Kidney (tissue), 14 donors: ENCODE data around the gene CYB561. TPM values are rescaled to one million over a fixed set of nuclear protein-coding genes. Genes with fewer than 3 reads are reported as not detected.
A peak's percentile ranks its signal among the peaks of the same experiment; 100 is the strongest.

Source experiments
- DNase-seq, 5 donors: peaks; one replicate each; pipeline ENCODE4 v3.0.0-alpha.2; 2013 to 2020
- FAIRE-seq: peaks from 2 replicates; lab custom pipeline; 2012; peaks lifted over from hg19 to GRCh38; lab: Jason Lieb, UNC
- H3K27ac ChIP-seq, 2 donors: one replicate each; pipeline ENCODE4 v1.7.0; 2013; ENCODE audit warnings: low read depth in 2 of 2, low read length in 2 of 2, inconsistent platforms in 1 of 2
- H3K27me3 ChIP-seq: one replicate; pipeline ENCODE4 v1.7.1; 2013; ENCODE audit warnings: low read length, inconsistent platforms; ENCODE audit not compliant: control insufficient read depth, insufficient read depth
- H3K36me3 ChIP-seq, 3 donors: one replicate each; pipeline versions ENCODE4 v1.7.0 to v1.7.1; 2013; ENCODE audit warnings: low read length in 3 of 3, control low read depth in 1 of 3, inconsistent platforms in 1 of 3; ENCODE audit not compliant: insufficient read depth in 3 of 3, control insufficient read depth in 2 of 3
- H3K4me1 ChIP-seq, 3 donors: one replicate each; pipeline versions ENCODE4 v1.7.0 to v1.7.1; 2013; ENCODE audit warnings: low read length in 3 of 3, inconsistent platforms in 1 of 3, low read depth in 1 of 3; ENCODE audit not compliant: control insufficient read depth in 2 of 3, insufficient read depth in 2 of 3
- H3K4me3 ChIP-seq, 3 donors: one replicate each; pipeline versions ENCODE4 v1.7.0 to v1.8.1; 2013; ENCODE audit warnings: low read length in 3 of 3, control low read depth in 1 of 3, inconsistent platforms in 1 of 3
- H3K9ac ChIP-seq, 3 donors: one replicate each; pipeline versions ENCODE4 v1.7.0 to v1.7.1; 2013; ENCODE audit warnings: low read length in 3 of 3, control low read depth in 1 of 3, inconsistent platforms in 1 of 3
- H3K9me3 ChIP-seq, 3 donors: one replicate each; pipeline versions ENCODE4 v1.7.0 to v1.7.1; 2013; ENCODE audit warnings: low read length in 3 of 3, control low read depth in 1 of 3, inconsistent platforms in 1 of 3; ENCODE audit not compliant: control insufficient read depth in 2 of 3, insufficient read depth in 1 of 3
- intact Hi-C: fragments of 100-400 bp; cut with DNase I; formaldehyde crosslinking; loops from one replicate; pipeline ENCODE4 v1.11.1; 2022
- polyA plus RNA-seq: library from polyadenylated mRNA; stranded (reverse); fragments of 350-450 nt; fragmentation: Illumina TruSeq; extraction: RNeasy Lipid Tissue Mini Kit (QIAGEN cat#74804); gene quantifications from one replicate; pipeline ENCODE4 v1.2.3, GENCODE V29; 2014; ENCODE audit warnings: low read depth, low replicate concordance; ENCODE audit not compliant: insufficient read depth
- total RNA-seq: library from RNA; stranded (reverse); fragmentation: NEBNext Ultra II Directional; extraction: Animal tissue kit (Norgen Biotek cat#: 25700); gene quantifications from one replicate; pipeline ENCODE4 v1.2.1, GENCODE V29; 2021
- TF ChIP-seq, protein P1 (sequence below): IDR thresholded peaks from 3 replicates; pipeline ENCODE4 v1.5.1; 2012; ENCODE audit warnings: mild to moderate bottlenecking, moderate library complexity, borderline replicate concordance; ENCODE audit not compliant: insufficient read depth; ENCODE audit errors: extremely low read depth
- donor health status: control.
- donor health status: control.
- donor health status: control.
- donor health status: control.
- donor health status: control.
- donor health status: DM: yes; HTN: yes; CAD: no.
- donor health status: Normal renal cell carcinoma (clear cell type).

The CYB561 gene
- total and polyA plus RNA-seq, 2 donors from 2014 or later = 38.4 to 51.1 TPM

DNA sequence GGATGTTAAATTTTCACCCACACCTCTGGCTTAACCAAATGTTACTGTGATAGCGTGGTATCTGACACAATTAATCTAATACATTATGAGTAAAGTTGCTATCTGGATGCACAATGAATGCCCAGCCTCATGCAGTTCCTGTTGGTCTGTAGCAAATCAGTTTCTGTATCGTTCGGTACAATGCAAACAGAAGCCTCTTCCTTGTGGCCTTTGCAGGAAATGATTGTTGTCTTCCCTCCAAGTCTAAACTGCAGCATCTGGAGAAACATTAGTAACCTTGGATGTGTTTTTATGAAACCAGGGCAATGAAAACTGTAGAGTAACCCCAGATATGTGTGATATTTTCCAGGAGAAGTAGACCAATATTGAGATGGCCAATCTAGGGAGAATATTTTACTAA lies 46.8 kb downstream of the CYB561 start:
- intact Hi-C loops = no loop called here
- H3K4me1 ChIP-seq = peaks cover 0 to 6% (median 2%) of the 10 kb centered on the region in 3 donors
- H3K27ac ChIP-seq = no peak overlapping the region
- FAIRE-seq = no peak
- DNase-seq = peak in 1 of 5 donors; percentile 57
- no peak overlapping the region for H3K4me3 ChIP-seq
- H3K9me3 ChIP-seq = no peaks in the 10 kb centered on the region
- peaks cover 0 to 8% (median 7%) of the 10 kb centered on the region in 3 donors for H3K36me3 ChIP-seq
- TF ChIP-seq, protein P1, sequence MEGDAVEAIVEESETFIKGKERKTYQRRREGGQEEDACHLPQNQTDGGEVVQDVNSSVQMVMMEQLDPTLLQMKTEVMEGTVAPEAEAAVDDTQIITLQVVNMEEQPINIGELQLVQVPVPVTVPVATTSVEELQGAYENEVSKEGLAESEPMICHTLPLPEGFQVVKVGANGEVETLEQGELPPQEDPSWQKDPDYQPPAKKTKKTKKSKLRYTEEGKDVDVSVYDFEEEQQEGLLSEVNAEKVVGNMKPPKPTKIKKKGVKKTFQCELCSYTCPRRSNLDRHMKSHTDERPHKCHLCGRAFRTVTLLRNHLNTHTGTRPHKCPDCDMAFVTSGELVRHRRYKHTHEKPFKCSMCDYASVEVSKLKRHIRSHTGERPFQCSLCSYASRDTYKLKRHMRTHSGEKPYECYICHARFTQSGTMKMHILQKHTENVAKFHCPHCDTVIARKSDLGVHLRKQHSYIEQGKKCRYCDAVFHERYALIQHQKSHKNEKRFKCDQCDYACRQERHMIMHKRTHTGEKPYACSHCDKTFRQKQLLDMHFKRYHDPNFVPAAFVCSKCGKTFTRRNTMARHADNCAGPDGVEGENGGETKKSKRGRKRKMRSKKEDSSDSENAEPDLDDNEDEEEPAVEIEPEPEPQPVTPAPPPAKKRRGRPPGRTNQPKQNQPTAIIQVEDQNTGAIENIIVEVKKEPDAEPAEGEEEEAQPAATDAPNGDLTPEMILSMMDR = no peak
- H3K27me3 ChIP-seq = no peaks in the 10 kb centered on the region
- no peak overlapping the region for H3K9ac ChIP-seq

DNA sequence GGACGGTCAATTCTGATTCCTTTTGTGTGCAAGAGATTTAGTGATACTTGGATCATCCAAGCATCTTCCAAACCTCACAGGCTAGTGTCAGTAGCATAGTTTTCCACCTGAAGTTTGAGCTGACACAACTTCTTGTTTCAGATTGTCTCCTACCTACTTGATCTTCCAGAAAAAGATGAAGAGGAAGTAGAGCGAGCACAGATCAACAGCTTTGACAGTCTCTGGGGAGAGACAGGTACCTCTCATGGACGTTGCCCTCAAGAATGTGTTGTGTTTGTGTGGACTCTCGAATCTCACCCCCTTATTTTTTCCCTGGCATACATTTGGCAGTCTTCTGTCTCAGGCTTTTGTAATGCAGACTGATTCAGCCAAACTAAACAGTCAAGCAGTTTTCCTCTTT lies 47.4 kb downstream of the CYB561 start:
- Histone ChIP-seq H3K27me3 (no peaks in the 10 kb centered on the region), H3K27ac (no peak overlapping the region), H3K9ac (no peak overlapping the region), H3K9me3 (no peaks in the 10 kb centered on the region), H3K36me3 (peaks cover 0 to 10% (median 7%) of the 10 kb centered on the region in 3 donors), H3K4me1 (peaks cover 0 to 6% (median 2%) of the 10 kb centered on the region in 3 donors), H3K4me3 (no peak overlapping the region)
- no peak for DNase-seq
- intact Hi-C loops = no loop called here
- TF ChIP-seq, protein P1 = no peak
- no peak for FAIRE-seq

DNA sequence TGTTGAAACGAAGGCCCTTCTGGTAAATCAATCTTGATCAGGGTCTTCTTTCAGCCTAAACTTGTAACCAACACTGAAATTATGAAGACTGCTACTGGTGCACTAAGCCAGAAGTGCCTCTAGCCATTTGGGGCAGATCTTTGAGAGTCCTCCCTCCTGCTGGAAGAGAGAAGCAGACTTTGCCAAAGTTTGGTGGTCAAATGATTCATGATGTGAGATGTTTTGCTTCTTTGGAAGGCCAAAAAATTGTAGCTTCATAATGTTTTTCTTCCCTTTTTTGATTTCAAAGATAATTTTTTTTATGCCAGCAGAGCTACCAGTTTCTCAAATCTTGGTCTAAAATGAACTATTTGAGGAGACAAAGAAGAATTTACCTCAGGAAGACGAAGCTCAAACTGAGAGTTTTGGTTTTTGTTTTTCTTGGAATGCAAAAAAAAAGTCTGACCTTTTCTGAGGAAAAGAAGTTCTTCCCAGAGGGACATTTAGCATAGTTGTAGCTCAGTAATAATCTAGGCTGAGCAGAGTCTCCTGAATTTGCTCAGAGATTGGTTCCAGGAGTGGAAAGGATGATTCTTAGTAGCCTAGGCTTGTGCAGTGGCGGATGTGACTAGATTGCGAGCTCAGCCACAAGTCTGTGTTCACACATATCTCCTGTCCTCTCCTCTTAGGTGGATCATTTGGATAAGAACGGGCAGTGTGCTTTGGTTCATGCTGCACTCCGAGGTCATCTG lies 50.9 kb downstream of the CYB561 start:
- Histone ChIP-seq H3K27ac (no peak overlapping the region), H3K4me3 (no peak overlapping the region), H3K4me1 (peaks cover 0 to 6% (median 0%) of the 10 kb centered on the region in 3 donors), H3K9ac (no peak overlapping the region), H3K36me3 (peaks cover 1 to 13% (median 7%) of the 10 kb centered on the region in 3 donors), H3K27me3 (no peaks in the 10 kb centered on the region), H3K9me3 (no peaks in the 10 kb centered on the region)
- FAIRE-seq (no peak), DNase-seq (no peak)
- intact Hi-C loops = no loop called here
- TF ChIP-seq, protein P1 = no peak
